ENCODE measurements around the gene PIEZO2.

DNA sequence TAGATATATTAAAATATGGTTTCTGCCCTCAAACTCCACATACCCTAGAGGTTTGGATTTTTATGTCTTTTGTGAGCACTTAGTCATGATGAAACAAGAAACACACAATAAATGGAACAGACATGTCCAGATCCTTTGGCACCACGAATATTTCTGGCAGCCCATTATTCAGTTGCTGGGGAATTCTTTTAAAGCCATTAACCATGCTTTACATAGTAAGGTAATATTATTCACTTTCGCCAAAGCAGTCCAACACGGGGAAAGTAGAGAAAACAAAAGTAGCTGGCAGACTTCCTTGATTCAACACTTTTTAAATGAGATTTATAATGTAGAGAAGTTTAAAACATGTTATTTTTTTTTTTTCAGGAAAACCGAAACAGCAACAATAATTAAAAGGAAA is 235.4 kb downstream of the PIEZO2 start:
- no peak for TF ChIP-seq EZH2 (IDR thresholded peaks at IDR 0.05)
- no peak for TF ChIP-seq FOXP2 (optimal IDR thresholded peaks at IDR 0.05; ENCODE audit: control extremely low read depth, extremely low read length, insufficient read depth)
- TF ChIP-seq POLR2AphosphoS5 (IDR thresholded peaks at IDR 0.05; ENCODE audit: borderline replicate concordance, low read depth, low read length), result no peak

Data from SK-N-MC (cell line).